T-helper 17 cell (primary cell): Measurements from ENCODE around the gene CA6. TPM values are rescaled to one million over a fixed set of nuclear protein-coding genes. Genes with fewer than 3 reads are reported as not detected.

Experiments used
- total RNA-seq, 4 donors: library from RNA in 2 of 4; stranded (reverse) in 2 of 4; gene quantifications; one replicate each; pipeline ENCODE4 v1.2.3 and lab custom pipeline; 2022 to 2026

Gene CA6
- total RNA-seq, 2 donors from 2014 or later, result 1.6 TPM; not detected in 1

Other genes starting within 250 kb of the CA6 start
- gene RERE, start 128.2 kb upstream of the CA6 start, total RNA-seq, result 100 to 1,000 TPM; 102 to 108 TPM
- 100 to 1,000 TPM; 322 to 380 TPM for gene ENO1, start 67.2 kb upstream of the CA6 start, total RNA-seq
- not detected for gene SLC2A7, start 80.6 kb downstream of the CA6 start, total RNA-seq
- gene SLC2A5, start 123.8 kb downstream of the CA6 start, total RNA-seq, result under 1 TPM in 1 of 2 donors, not detected in 1; 0.85 TPM
- 1 to 10 TPM; 4.4 to 5.6 TPM for gene GPR157, start 183.2 kb downstream of the CA6 start, total RNA-seq